HepG2 (cell line): ENCODE data around the gene STBD1.

Experiments used
- MAZ ChIP-seq, 2 experiments: sonication (generic) in 1 of 2; formaldehyde crosslinking in 1 of 2; IDR thresholded peaks; 2 replicates each; pipeline versions ENCODE4 v1.5.0 to v1.6.1; 2012 to 2020; ENCODE audit warnings: low read depth in 2 of 2, mild to moderate bottlenecking in 2 of 2, borderline replicate concordance in 1 of 2, improper control_type of control experiment in 1 of 2, low read length in 1 of 2, missing genetic modification reagents in 1 of 2, moderate library complexity in 1 of 2
- ZFP41 ChIP-seq: sonication (generic); formaldehyde crosslinking; IDR thresholded peaks from 2 replicates; pipeline ENCODE4 v1.4.0; 2020; ENCODE audit warnings: mild to moderate bottlenecking, missing genetic modification reagents, borderline replicate concordance
- ZNF274 ChIP-seq: sonication (generic); formaldehyde crosslinking; IDR thresholded peaks from 2 replicates; pipeline ENCODE4 v1.5.1; 2020; ENCODE audit warnings: mild to moderate bottlenecking, missing genetic modification reagents
- TF ChIP-seq, protein P1 (sequence below): sonication (generic); formaldehyde crosslinking; IDR thresholded peaks from 2 replicates; pipeline ENCODE4 v1.4.0; 2020; ENCODE audit warnings: missing genetic modification reagents

DNA sequence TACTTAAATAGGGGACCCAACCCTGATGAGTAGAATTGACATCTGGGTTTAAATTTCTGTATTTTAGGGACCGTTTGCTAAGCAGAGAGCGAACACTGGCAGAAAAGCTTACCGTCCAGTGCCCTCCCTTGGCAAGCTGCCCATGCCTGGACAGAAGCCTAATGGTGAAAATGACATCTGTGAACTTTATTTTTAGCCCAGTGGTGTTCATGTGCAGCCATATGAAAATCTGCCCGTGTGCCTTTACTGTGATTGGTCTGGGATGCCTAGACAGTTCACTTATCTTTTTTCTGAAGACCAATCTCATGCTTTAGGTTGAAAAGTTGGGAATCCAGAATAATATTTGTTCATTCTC is 1.1 kb downstream of the STBD1 start:
- TF ChIP-seq ZNF274 (CRISPR knock-in tag) (no peak), ZFP41 (CRISPR knock-in tag) (no peak), MAZ (IDR thresholded peaks at IDR 0.05; ENCODE audit: borderline replicate concordance, low read depth, low read length) (no peak), MAZ (CRISPR knock-in tag; IDR thresholded peaks at IDR 0.05; ENCODE audit: low read depth) (no peak)
- TF ChIP-seq, protein P1, sequence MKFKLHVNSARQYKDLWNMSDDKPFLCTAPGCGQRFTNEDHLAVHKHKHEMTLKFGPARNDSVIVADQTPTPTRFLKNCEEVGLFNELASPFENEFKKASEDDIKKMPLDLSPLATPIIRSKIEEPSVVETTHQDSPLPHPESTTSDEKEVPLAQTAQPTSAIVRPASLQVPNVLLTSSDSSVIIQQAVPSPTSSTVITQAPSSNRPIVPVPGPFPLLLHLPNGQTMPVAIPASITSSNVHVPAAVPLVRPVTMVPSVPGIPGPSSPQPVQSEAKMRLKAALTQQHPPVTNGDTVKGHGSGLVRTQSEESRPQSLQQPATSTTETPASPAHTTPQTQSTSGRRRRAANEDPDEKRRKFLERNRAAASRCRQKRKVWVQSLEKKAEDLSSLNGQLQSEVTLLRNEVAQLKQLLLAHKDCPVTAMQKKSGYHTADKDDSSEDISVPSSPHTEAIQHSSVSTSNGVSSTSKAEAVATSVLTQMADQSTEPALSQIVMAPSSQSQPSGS (CRISPR knock-in tag), result no peak
